Stimulated activated CD4-positive, alpha-beta T cell treated with anti-CD3 and anti-CD28 coated beads, Interleukin-12 subunit alpha, Interleukin-12 subunit beta, amount 100 ng/mL, for 24 hours (primary cell): ENCODE data around the gene CEMIP.

Experiments used
- DNase-seq, 2 experiments: peaks; one replicate each; pipeline ENCODE4 v3.0.0-alpha.2; 2020; ENCODE audit warnings: low read depth in 2 of 2

The CEMIP gene

GRCh38 chr15:80891006-80891405 lies 111.8 kb downstream of the CEMIP start:
- DNase-seq, result no peak

GRCh38 chr15:80892414-80892813 lies 113.2 kb downstream of the CEMIP start:
- DNase-seq, result no peak

GRCh38 chr15:80893777-80894176 lies 114.6 kb downstream of the CEMIP start:
- no peak for DNase-seq

GRCh38 chr15:80895091-80895490 lies 115.9 kb downstream of the CEMIP start:
- no peak for DNase-seq

GRCh38 chr15:80895965-80896364 lies 116.8 kb downstream of the CEMIP start:
- DNase-seq, result no peak

GRCh38 chr15:80898040-80898439 lies 118.9 kb downstream of the CEMIP start:
- DNase-seq, result no peak

- no peak for DNase-seq
Observed at GRCh38 chr15:80902298-80902801, 123.2 kb downstream of the CEMIP start.

- no peak for DNase-seq
Observed at GRCh38 chr15:80904998-80905397, 125.8 kb downstream of the CEMIP start.

- DNase-seq, result no peak
Observed at GRCh38 chr15:80906159-80906766, 127.1 kb downstream of the CEMIP start.

GRCh38 chr15:80911821-80912220 lies 132.7 kb downstream of the CEMIP start:
- no peak for DNase-seq

- DNase-seq, result no peak
Observed at GRCh38 chr15:80912673-80913072, 133.5 kb downstream of the CEMIP start.

GRCh38 chr15:80913541-80913940 lies 134.4 kb downstream of the CEMIP start:
- DNase-seq, result no peak

- no peak for DNase-seq
Observed at GRCh38 chr15:80915472-80915871, 136.3 kb downstream of the CEMIP start.

GRCh38 chr15:80916056-80916455 lies 136.9 kb downstream of the CEMIP start:
- no peak for DNase-seq

GRCh38 chr15:80918196-80918783 lies 139.1 kb downstream of the CEMIP start:
- DNase-seq, result no peak

- no peak for DNase-seq
Observed at GRCh38 chr15:80920271-80920699, 141.1 kb downstream of the CEMIP start.

- DNase-seq, result no peak
Observed at GRCh38 chr15:80921736-80922410, 142.7 kb downstream of the CEMIP start.

- no peak for DNase-seq
Observed at GRCh38 chr15:80923668-80924067, 144.5 kb downstream of the CEMIP start.

GRCh38 chr15:80924278-80924677 lies 145.1 kb downstream of the CEMIP start:
- DNase-seq, result no peak

GRCh38 chr15:80925597-80926059 lies 146.5 kb downstream of the CEMIP start:
- DNase-seq, result no peak

- no peak for DNase-seq
Observed at GRCh38 chr15:80926126-80926525, 147.0 kb downstream of the CEMIP start.

GRCh38 chr15:80929225-80929624 lies 150.1 kb downstream of the CEMIP start:
- no peak for DNase-seq

- no peak for DNase-seq
Observed at GRCh38 chr15:80929689-80930088, 150.5 kb downstream of the CEMIP start.
